ENCODE results near the gene RNF41.

Gene RNF41

DNA sequence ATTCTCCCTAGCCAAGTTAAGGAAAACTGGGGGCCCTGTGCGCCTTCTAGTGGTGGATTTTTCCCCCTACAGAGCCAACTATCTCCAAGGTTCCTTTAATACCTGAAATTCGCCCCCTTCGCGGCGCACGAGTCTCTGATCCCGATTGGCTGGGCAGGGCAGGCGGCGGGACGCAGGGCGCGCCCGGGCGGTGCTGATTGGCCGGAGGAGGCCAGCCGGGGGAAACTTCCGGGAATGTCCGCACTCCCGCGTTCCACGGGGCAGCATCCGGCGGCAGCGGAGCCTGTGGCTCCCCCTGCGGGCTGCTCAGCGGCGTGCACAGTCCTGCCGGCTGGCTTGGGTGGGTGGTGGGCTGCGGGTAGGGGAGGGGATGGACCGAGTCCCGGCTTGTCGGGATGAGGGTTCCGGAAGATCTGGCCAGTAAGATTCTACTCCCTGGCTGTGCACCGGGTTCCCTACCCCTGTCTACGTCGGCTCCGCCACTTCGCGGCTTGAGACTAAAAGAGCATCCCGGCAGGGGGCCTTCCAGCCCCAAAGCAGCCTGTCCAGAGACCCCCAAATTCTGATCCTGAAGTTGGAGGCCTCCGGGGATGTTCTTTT is 2.5 kb upstream of the RNF41 start, which contains the start of gene NABP2:
TSS of gene NABP2 (plus strand) at position 241 of the 600 bp plus-strand sequence. CDS start 515 bp downstream, outside the sequence.
- Histone ChIP-seq H3K79me2 (ENCODE audit: control insufficient read depth, low read length) (peaks cover 37% of the 10 kb centered on the region), H4K20me1 (ENCODE audit: control insufficient read depth, insufficient read depth, low read depth, low read length) (no peaks in the 10 kb centered on the region), H3K9me2 (replicated peaks; ENCODE audit: control insufficient read depth, low read length) (no peaks in the 10 kb centered on the region), H3F3A (ENCODE audit: control insufficient read depth, insufficient read depth) (peaks cover 5% of the 10 kb centered on the region), H3K9me3 (ENCODE audit: control insufficient read depth, insufficient read depth, low read length) (no peaks in the 10 kb centered on the region), H3K27me3 (ENCODE audit: control insufficient read depth, low read length) (no peaks in the 10 kb centered on the region), H3K4me2 (ENCODE audit: low read length) (peak within 1 kb of the TSS; percentile 95), H3K4me1 (ENCODE audit: control insufficient read depth, low read length) (peaks cover 38% of the 10 kb centered on the region), H3K36me3 (ENCODE audit: control insufficient read depth, low read length) (peaks cover 13% of the 10 kb centered on the region), H3K27ac (ENCODE audit: low read depth, low read length) (peak within 1 kb of the TSS; percentile 26), H3K4me3 (ENCODE audit: low read length) (peak within 1 kb of the TSS; percentile 87)
- TF ChIP-seq EZH2phosphoT487 (IDR thresholded peaks at IDR 0.05; ENCODE audit: borderline replicate concordance, low read length), result no peak
- TF ChIP-seq, protein P1, sequence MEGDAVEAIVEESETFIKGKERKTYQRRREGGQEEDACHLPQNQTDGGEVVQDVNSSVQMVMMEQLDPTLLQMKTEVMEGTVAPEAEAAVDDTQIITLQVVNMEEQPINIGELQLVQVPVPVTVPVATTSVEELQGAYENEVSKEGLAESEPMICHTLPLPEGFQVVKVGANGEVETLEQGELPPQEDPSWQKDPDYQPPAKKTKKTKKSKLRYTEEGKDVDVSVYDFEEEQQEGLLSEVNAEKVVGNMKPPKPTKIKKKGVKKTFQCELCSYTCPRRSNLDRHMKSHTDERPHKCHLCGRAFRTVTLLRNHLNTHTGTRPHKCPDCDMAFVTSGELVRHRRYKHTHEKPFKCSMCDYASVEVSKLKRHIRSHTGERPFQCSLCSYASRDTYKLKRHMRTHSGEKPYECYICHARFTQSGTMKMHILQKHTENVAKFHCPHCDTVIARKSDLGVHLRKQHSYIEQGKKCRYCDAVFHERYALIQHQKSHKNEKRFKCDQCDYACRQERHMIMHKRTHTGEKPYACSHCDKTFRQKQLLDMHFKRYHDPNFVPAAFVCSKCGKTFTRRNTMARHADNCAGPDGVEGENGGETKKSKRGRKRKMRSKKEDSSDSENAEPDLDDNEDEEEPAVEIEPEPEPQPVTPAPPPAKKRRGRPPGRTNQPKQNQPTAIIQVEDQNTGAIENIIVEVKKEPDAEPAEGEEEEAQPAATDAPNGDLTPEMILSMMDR (IDR thresholded peaks at IDR 0.05; ENCODE audit: low read depth, low read length, poor library complexity, severe bottlenecking), result peak; percentile 98

DNA sequence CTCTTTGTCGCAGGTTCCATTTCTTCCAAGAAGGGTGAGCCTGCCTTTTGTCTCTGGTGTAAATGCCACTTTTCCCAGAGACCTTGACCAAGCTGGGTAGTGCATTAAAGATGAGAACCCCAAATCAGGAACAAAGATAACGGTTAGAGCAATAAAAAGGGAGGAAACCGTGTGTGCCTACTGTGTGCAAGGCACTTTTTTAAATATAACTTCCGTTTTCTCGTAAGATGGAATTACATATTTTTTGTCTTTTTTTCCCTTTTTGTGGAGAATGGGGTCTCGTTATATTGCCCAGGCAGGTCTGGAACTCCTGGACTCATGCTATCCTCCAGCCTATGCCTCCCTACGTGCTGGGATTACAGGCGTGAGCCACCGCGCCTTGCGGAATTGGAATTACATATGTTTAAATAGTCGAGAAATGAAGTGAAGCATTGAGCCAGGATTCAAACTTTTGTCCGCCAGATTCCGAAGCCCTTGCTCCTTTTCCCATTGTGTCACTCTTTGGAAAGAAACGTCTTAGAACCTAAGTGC is 1.9 kb upstream of the RNF41 start:
- H3K4me1 ChIP-seq (ENCODE audit: control insufficient read depth, low read length), result peaks cover 38% of the 10 kb centered on the region
- H3K4me2 ChIP-seq (ENCODE audit: low read length), result peak overlapping the region; percentile 95
- H3K4me3 ChIP-seq (ENCODE audit: low read length), result peak overlapping the region; percentile 87
- H3K9me2 ChIP-seq (replicated peaks; ENCODE audit: control insufficient read depth, low read length), result no peaks in the 10 kb centered on the region
- H3F3A ChIP-seq (ENCODE audit: control insufficient read depth, insufficient read depth), result peaks cover 5% of the 10 kb centered on the region
- no peaks in the 10 kb centered on the region for H3K9me3 ChIP-seq (ENCODE audit: control insufficient read depth, insufficient read depth, low read length)
- TF ChIP-seq, protein P1 (IDR thresholded peaks at IDR 0.05; ENCODE audit: low read depth, low read length, poor library complexity, severe bottlenecking), result no peak
- no peak for TF ChIP-seq EZH2phosphoT487 (IDR thresholded peaks at IDR 0.05; ENCODE audit: borderline replicate concordance, low read length)
- no peaks in the 10 kb centered on the region for H4K20me1 ChIP-seq (ENCODE audit: control insufficient read depth, insufficient read depth, low read depth, low read length)
- H3K36me3 ChIP-seq (ENCODE audit: control insufficient read depth, low read length), result peaks cover 13% of the 10 kb centered on the region
- peak overlapping the region; percentile 26 for H3K27ac ChIP-seq (ENCODE audit: low read depth, low read length)
- peaks cover 38% of the 10 kb centered on the region for H3K79me2 ChIP-seq (ENCODE audit: control insufficient read depth, low read length)
- H3K27me3 ChIP-seq (ENCODE audit: control insufficient read depth, low read length), result no peaks in the 10 kb centered on the region

GRCh38 chr12:56222531-56222895 is 791 bp upstream of the RNF41 start:
- H3K36me3 ChIP-seq (ENCODE audit: control insufficient read depth, low read length), result peaks cover 13% of the 10 kb centered on the region
- peaks cover 5% of the 10 kb centered on the region for H3F3A ChIP-seq (ENCODE audit: control insufficient read depth, insufficient read depth)
- H3K4me3 ChIP-seq (ENCODE audit: low read length), result peak overlapping the region; percentile 94
- no peaks in the 10 kb centered on the region for H3K9me2 ChIP-seq (replicated peaks; ENCODE audit: control insufficient read depth, low read length)
- H3K79me2 ChIP-seq (ENCODE audit: control insufficient read depth, low read length), result peaks cover 41% of the 10 kb centered on the region
- H3K27ac ChIP-seq (ENCODE audit: low read depth, low read length), result peak overlapping the region; percentile 78
- no peaks in the 10 kb centered on the region for H3K27me3 ChIP-seq (ENCODE audit: control insufficient read depth, low read length)
- H3K4me2 ChIP-seq (ENCODE audit: low read length), result peak overlapping the region; percentile 95
- TF ChIP-seq EZH2phosphoT487 (IDR thresholded peaks at IDR 0.05; ENCODE audit: borderline replicate concordance, low read length), result no peak
- TF ChIP-seq, protein P1 (IDR thresholded peaks at IDR 0.05; ENCODE audit: low read depth, low read length, poor library complexity, severe bottlenecking), result no peak
- peaks cover 38% of the 10 kb centered on the region for H3K4me1 ChIP-seq (ENCODE audit: control insufficient read depth, low read length)
- no peaks in the 10 kb centered on the region for H4K20me1 ChIP-seq (ENCODE audit: control insufficient read depth, insufficient read depth, low read depth, low read length)
- H3K9me3 ChIP-seq (ENCODE audit: control insufficient read depth, insufficient read depth, low read length), result no peaks in the 10 kb centered on the region
